MM.1S (cell line): ENCODE measurements around the gene ZEB2.

Experiments used
- DNase-seq: peaks from one replicate; pipeline ENCODE4 v3.0.0-alpha.2; 2015
- H2AFZ ChIP-seq: fragments of 300-600 bp; sonication (generic); 2 replicates; pipeline ENCODE4 v1.6.0; 2016; ENCODE audit warnings: antibody characterized with exemption, low read length
- H3F3A ChIP-seq: fragments of 300-600 bp; sonication (generic); 2 replicates; pipeline ENCODE4 v1.6.1; 2016; ENCODE audit warnings: mild to moderate bottlenecking, antibody characterized with exemption, low read length, moderate library complexity, mixed read lengths; ENCODE audit not compliant: insufficient read depth
- H3K27ac ChIP-seq: fragments of 300-600 bp; sonication (generic); 2 replicates; pipeline ENCODE4 v1.5.1; 2016; ENCODE audit warnings: mild to moderate bottlenecking, low read length
- H3K27me3 ChIP-seq: fragments of 300-600 bp; sonication (generic); replicated peaks from 2 replicates; pipeline ENCODE4 v1.6.0; 2016; ENCODE audit warnings: low read length; ENCODE audit not compliant: insufficient read depth
- H3K36me3 ChIP-seq: fragments of 300-600 bp; sonication (generic); replicated peaks from 2 replicates; pipeline ENCODE4 v1.6.1; 2016; ENCODE audit warnings: mild to moderate bottlenecking, low read length, mixed read lengths; ENCODE audit not compliant: insufficient read depth
- H3K4me1 ChIP-seq: fragments of 300-600 bp; sonication (generic); 2 replicates; pipeline ENCODE4 v1.6.1; 2016; ENCODE audit warnings: low read length, mixed read lengths
- H3K4me2 ChIP-seq: fragments of 300-600 bp; sonication (generic); 2 replicates; pipeline ENCODE4 v1.6.0; 2016; ENCODE audit warnings: low read depth, low read length
- H3K4me3 ChIP-seq: fragments of 300-600 bp; sonication (generic); 2 replicates; pipeline ENCODE4 v1.5.1; 2016; ENCODE audit warnings: low read length, mixed read lengths
- H3K79me2 ChIP-seq: fragments of 300-600 bp; sonication (generic); 2 replicates; pipeline ENCODE4 v1.6.1; 2016; ENCODE audit warnings: mixed run types, low read length, mixed read lengths
- H3K9ac ChIP-seq: fragments of 300-600 bp; sonication (generic); 2 replicates; pipeline ENCODE4 v1.6.1; 2016; ENCODE audit warnings: low read length, mixed read lengths
- H3K9me2 ChIP-seq: fragments of 300-600 bp; sonication (generic); replicated peaks from 2 replicates; pipeline ENCODE4 v1.6.1; 2016; ENCODE audit warnings: mild to moderate bottlenecking, low read length, mixed read lengths; ENCODE audit not compliant: insufficient read depth
- H3K9me3 ChIP-seq: fragments of 300-600 bp; sonication (generic); replicated peaks from 2 replicates; pipeline ENCODE4 v1.6.1; 2016; ENCODE audit warnings: mild to moderate bottlenecking, low read length, mixed read lengths; ENCODE audit not compliant: insufficient read depth
- H4K20me1 ChIP-seq: fragments of 300-600 bp; sonication (generic); 2 replicates; pipeline ENCODE4 v1.6.1; 2016; ENCODE audit warnings: mild to moderate bottlenecking, low read length, moderate library complexity, mixed read lengths; ENCODE audit not compliant: insufficient read depth
- EZH2 ChIP-seq: fragments of 300-600 bp; sonication (generic); optimal IDR thresholded peaks from 2 replicates; pipeline ENCODE3; 2017; ENCODE audit warnings: low read depth, mild to moderate bottlenecking, antibody characterized with exemption, low read length, mixed read lengths
- EZH2phosphoT487 ChIP-seq: fragments of 300-600 bp; sonication (generic); IDR thresholded peaks from 2 replicates; pipeline ENCODE4 v1.6.1; 2018; ENCODE audit warnings: antibody characterized with exemption, low read length
- TF ChIP-seq, protein P1 (sequence below): fragments of 300-600 bp; sonication (generic); IDR thresholded peaks from 2 replicates; pipeline ENCODE4 v1.5.1; 2016; ENCODE audit warnings: antibody characterized with exemption, low read length, mixed read lengths

The ZEB2 gene

DNA sequence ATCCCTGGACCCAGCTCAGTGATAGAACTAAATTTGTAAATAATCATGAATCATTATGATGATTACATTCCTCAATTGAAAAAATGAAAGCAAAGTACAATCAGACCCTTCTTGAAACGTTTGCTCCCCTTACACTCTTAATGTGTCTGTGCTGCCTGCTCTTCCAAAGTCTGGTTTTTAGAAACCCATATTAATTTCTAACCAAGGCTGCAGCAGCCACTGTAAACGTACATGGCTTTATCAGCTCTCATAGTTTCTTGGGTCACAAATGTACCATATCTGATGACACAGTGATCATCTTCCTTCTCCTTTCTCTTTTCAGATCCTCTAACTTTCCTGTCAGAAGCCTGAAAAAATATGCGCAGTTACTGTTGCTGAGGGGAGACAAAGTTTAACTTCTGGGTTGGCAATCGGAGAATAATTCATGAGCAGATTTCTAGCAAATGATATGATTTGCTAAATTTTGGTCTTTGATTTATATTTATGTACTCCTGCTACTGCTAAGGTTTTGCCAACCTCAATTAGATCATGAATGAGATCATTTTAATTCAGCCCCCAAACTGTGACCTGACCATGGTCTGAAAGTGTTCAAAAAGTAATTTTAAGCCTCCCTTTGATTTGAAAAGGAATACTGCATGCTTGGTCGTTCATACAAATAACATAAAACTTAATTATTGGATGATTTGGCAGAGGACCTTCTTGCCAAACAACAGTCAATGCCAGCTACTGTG, 12.3 kb downstream of the ZEB2 start:
- no peak overlapping the region for H3K9ac ChIP-seq
- H3K4me1 ChIP-seq = no peaks in the 10 kb centered on the region
- no peak overlapping the region for H3K4me3 ChIP-seq
- H3K27ac ChIP-seq = no peak overlapping the region
- no peak for DNase-seq
- no peaks in the 10 kb centered on the region for H3F3A ChIP-seq
- TF ChIP-seq EZH2 (no peak), EZH2phosphoT487 (no peak)
- TF ChIP-seq, protein P1, sequence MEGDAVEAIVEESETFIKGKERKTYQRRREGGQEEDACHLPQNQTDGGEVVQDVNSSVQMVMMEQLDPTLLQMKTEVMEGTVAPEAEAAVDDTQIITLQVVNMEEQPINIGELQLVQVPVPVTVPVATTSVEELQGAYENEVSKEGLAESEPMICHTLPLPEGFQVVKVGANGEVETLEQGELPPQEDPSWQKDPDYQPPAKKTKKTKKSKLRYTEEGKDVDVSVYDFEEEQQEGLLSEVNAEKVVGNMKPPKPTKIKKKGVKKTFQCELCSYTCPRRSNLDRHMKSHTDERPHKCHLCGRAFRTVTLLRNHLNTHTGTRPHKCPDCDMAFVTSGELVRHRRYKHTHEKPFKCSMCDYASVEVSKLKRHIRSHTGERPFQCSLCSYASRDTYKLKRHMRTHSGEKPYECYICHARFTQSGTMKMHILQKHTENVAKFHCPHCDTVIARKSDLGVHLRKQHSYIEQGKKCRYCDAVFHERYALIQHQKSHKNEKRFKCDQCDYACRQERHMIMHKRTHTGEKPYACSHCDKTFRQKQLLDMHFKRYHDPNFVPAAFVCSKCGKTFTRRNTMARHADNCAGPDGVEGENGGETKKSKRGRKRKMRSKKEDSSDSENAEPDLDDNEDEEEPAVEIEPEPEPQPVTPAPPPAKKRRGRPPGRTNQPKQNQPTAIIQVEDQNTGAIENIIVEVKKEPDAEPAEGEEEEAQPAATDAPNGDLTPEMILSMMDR = no peak
- H2AFZ ChIP-seq = no peak overlapping the region
- H3K79me2 ChIP-seq = no peaks in the 10 kb centered on the region
- no peaks in the 10 kb centered on the region for H3K9me3 ChIP-seq
- no peaks in the 10 kb centered on the region for H4K20me1 ChIP-seq
- H3K9me2 ChIP-seq = no peaks in the 10 kb centered on the region
- no peak overlapping the region for H3K4me2 ChIP-seq
- no peaks in the 10 kb centered on the region for H3K36me3 ChIP-seq
- peaks cover under 1% of the 10 kb centered on the region; the same call in 1 of the 2 replicates for H3K27me3 ChIP-seq

DNA sequence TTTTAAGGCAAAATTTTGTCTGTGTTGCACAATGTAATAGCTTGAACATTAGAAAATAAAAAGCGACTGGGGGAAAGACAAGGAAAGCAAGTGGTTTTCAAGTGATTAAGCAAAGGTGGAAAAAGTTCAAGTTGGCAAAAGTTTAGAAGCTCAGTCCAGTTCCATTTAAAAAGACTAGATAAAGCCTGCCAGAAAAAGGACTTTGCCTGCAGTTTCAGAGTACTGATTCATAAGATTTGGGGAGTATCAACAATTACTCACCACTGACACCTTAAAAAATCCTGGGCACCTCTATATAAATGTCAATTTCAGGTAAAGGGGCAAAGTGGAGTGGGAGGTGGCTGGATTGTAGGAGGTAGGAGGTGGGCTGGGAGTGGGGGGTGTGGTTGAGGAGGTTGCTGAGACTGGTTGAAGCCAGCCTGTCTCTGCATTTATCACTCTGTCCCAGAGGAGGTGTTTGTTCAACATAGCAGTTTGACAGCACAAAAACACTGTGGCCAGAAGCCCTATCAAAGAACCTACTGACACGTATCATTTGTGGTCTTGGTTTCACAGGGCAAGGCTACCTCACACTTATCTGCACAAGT, 14.6 kb downstream of the ZEB2 start:
- Histone ChIP-seq H3K27me3 (no peaks in the 10 kb centered on the region), H2AFZ (no peak overlapping the region), H3K9me2 (no peaks in the 10 kb centered on the region), H3K4me1 (no peaks in the 10 kb centered on the region), H3K9ac (no peak overlapping the region), H4K20me1 (no peaks in the 10 kb centered on the region), H3F3A (no peaks in the 10 kb centered on the region), H3K27ac (no peak overlapping the region), H3K4me2 (no peak overlapping the region), H3K36me3 (no peaks in the 10 kb centered on the region), H3K79me2 (no peaks in the 10 kb centered on the region), H3K9me3 (no peaks in the 10 kb centered on the region), H3K4me3 (no peak overlapping the region)
- DNase-seq = no peak
- TF ChIP-seq EZH2 (no peak), EZH2phosphoT487 (no peak)
- TF ChIP-seq, protein P1 = no peak

DNA sequence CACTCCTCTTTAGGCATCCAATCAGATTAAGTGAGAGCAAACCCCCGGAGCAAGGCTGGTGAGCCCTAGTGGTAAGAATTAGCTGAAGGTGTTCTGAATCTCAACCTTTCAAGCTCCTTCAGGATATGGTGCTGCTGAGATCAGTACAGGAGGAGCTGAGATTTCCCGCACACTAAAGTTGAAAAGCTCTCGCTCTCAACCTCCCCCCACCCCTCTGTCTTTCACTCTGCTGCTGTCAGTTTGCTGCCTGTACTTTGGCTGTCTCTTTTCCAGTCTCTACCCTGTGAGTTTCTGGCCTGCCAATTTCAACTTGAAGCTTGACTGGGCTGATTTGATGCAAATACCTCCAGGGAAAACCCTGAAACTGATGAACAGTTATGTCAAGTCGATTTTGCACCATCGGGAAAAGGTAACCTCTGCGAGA, 15.7 kb downstream of the ZEB2 start:
- TF ChIP-seq, protein P1 = no peak
- TF ChIP-seq EZH2 (no peak), EZH2phosphoT487 (no peak)
- H3K9ac ChIP-seq = no peak overlapping the region
- no peaks in the 10 kb centered on the region for H3F3A ChIP-seq
- no peaks in the 10 kb centered on the region for H4K20me1 ChIP-seq
- no peaks in the 10 kb centered on the region for H3K4me1 ChIP-seq
- no peak for DNase-seq
- H3K79me2 ChIP-seq = no peaks in the 10 kb centered on the region
- no peak overlapping the region for H2AFZ ChIP-seq
- no peaks in the 10 kb centered on the region for H3K9me3 ChIP-seq
- no peak overlapping the region for H3K27ac ChIP-seq
- no peaks in the 10 kb centered on the region for H3K9me2 ChIP-seq
- no peaks in the 10 kb centered on the region for H3K27me3 ChIP-seq
- H3K4me2 ChIP-seq = no peak overlapping the region
- no peak overlapping the region for H3K4me3 ChIP-seq
- no peaks in the 10 kb centered on the region for H3K36me3 ChIP-seq
